Mammary epithelial cell (primary cell): Measurements from ENCODE around the gene ADCK1.

Experiments used
- EZH2 ChIP-seq: IDR thresholded peaks from 2 replicates; pipeline ENCODE4 v1.6.1; 2012; ENCODE audit warnings: low read length, inconsistent platforms, borderline replicate concordance
- TF ChIP-seq, protein P1 (sequence below), 2 donors: IDR thresholded peaks in 1 of 2; conservative IDR thresholded peaks in 1 of 2; 2 replicates each; pipeline ENCODE4 v1.5.1; 2011 to 2012; ENCODE audit warnings: inconsistent platforms in 2 of 2, low read length in 2 of 2, mild to moderate bottlenecking in 2 of 2, control low read depth in 1 of 2, low read depth in 1 of 2; ENCODE audit not compliant: insufficient read depth in 1 of 2; ENCODE audit errors: extremely low read depth in 1 of 2

DNA sequence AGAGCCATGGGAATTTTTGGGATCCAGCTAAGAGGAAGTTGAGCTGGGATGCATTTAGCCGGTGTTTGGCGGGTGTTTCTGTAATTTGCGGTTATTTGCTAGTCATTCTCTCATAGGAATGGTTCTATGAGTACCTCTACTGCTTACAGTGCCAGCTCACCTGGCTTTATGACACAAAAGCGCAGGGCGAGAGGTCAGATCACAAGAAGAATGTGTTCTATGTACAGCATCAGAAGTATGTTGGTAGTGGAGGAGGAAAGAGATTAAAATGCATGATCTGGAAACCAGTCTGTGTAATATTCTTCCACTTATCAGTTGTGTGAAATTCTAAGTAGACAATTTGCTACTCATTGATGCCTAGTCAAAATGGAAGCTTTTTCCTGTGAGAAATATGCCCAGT, 173.3 kb downstream of the ADCK1 start:
- no peak for TF ChIP-seq EZH2
- TF ChIP-seq, protein P1, sequence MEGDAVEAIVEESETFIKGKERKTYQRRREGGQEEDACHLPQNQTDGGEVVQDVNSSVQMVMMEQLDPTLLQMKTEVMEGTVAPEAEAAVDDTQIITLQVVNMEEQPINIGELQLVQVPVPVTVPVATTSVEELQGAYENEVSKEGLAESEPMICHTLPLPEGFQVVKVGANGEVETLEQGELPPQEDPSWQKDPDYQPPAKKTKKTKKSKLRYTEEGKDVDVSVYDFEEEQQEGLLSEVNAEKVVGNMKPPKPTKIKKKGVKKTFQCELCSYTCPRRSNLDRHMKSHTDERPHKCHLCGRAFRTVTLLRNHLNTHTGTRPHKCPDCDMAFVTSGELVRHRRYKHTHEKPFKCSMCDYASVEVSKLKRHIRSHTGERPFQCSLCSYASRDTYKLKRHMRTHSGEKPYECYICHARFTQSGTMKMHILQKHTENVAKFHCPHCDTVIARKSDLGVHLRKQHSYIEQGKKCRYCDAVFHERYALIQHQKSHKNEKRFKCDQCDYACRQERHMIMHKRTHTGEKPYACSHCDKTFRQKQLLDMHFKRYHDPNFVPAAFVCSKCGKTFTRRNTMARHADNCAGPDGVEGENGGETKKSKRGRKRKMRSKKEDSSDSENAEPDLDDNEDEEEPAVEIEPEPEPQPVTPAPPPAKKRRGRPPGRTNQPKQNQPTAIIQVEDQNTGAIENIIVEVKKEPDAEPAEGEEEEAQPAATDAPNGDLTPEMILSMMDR (conservative IDR thresholded peaks at IDR 0.05 in 1 of 2, IDR thresholded peaks at IDR 0.05 in 1 of 2; ENCODE audit: extremely low read depth in 1 of 2, insufficient read depth in 1 of 2, low read depth in 1 of 2, low read length in 2 of 2): no peak
